ENCODE results near the gene RUVBL2. TPM values are rescaled to one million over a fixed set of nuclear protein-coding genes. Genes with fewer than 3 reads are reported as not detected.

The RUVBL2 gene
- total RNA-seq, 1 donor from 2014 or later: 175 TPM

- intact Hi-C loops (cut with micrococcal nuclease): loop anchor here (10.0 kb wide), 1 partner anchor 443 kb away; the partner anchor contains the start of gene LMTK3
- peaks cover 36% of the 10 kb centered on the region for H3K36me3 Mint-ChIP-seq (ENCODE audit: low read depth)
- H3K9me3 Mint-ChIP-seq: no peaks in the 10 kb centered on the region
- H3K27ac Mint-ChIP-seq: no peak overlapping the region
- no peak for DNase-seq (ENCODE audit: low spot score)
- peak overlapping the region; percentile 42 for H3K4me3 Mint-ChIP-seq
- H3K27me3 Mint-ChIP-seq (ENCODE audit: insufficient read depth): no peaks in the 10 kb centered on the region
- H3K4me1 Mint-ChIP-seq (ENCODE audit: low read depth): peaks cover 44% of the 10 kb centered on the region
Observed at GRCh38 chr19:48958006-48958405, 35.7 kb upstream of the RUVBL2 start.

GRCh38 chr19:48959341-48960239, 34.1 kb upstream of the RUVBL2 start:
- H3K36me3 Mint-ChIP-seq (ENCODE audit: low read depth): peaks cover 33% of the 10 kb centered on the region
- H3K4me3 Mint-ChIP-seq: no peak overlapping the region
- intact Hi-C loops (cut with micrococcal nuclease): loop anchor here (10.0 kb wide), 2 partner anchors 235 to 445 kb away; partner anchors contain the start of gene LMTK3
- H3K27ac Mint-ChIP-seq: peak overlapping the region; percentile 48
- H3K27me3 Mint-ChIP-seq (ENCODE audit: insufficient read depth): no peaks in the 10 kb centered on the region
- H3K9me3 Mint-ChIP-seq: no peaks in the 10 kb centered on the region
- peaks cover 55% of the 10 kb centered on the region for H3K4me1 Mint-ChIP-seq (ENCODE audit: low read depth)
- no peak for DNase-seq (ENCODE audit: low spot score)

GRCh38 chr19:48961051-48961649, 32.5 kb upstream of the RUVBL2 start:
- Mint-ChIP-seq H3K4me1 (ENCODE audit: low read depth) (peaks cover 58% of the 10 kb centered on the region), H3K27ac (peak overlapping the region; percentile 73), H3K9me3 (no peaks in the 10 kb centered on the region), H3K36me3 (ENCODE audit: low read depth) (peaks cover 28% of the 10 kb centered on the region), H3K4me3 (peak overlapping the region; percentile 11), H3K27me3 (ENCODE audit: insufficient read depth) (no peaks in the 10 kb centered on the region)
- intact Hi-C loops (cut with micrococcal nuclease): loop anchor here (10.0 kb wide), 1 partner anchor 236 kb away; no protein-coding TSS in a partner anchor
- DNase-seq (ENCODE audit: low spot score): no peak

- peak overlapping the region; percentile 95 for H3K27ac Mint-ChIP-seq
- H3K36me3 Mint-ChIP-seq (ENCODE audit: low read depth): peaks cover 30% of the 10 kb centered on the region
- intact Hi-C loops (cut with micrococcal nuclease): loop anchor here (10.0 kb wide), 1 partner anchor 237 kb away; no protein-coding TSS in a partner anchor
Observed at GRCh38 chr19:48961673-48962028, 32.0 kb upstream of the RUVBL2 start.

GRCh38 chr19:48962029-48962848, 31.4 kb upstream of the RUVBL2 start:
- Mint-ChIP-seq H3K4me3 (peak overlapping the region; percentile 60), H3K27ac (peak overlapping the region; percentile 95), H3K9me3 (no peaks in the 10 kb centered on the region), H3K4me1 (ENCODE audit: low read depth) (peaks cover 59% of the 10 kb centered on the region), H3K27me3 (ENCODE audit: insufficient read depth) (no peaks in the 10 kb centered on the region), H3K36me3 (ENCODE audit: low read depth) (peaks cover 26% of the 10 kb centered on the region)
- intact Hi-C loops (cut with micrococcal nuclease): loop anchor here (10.0 kb wide), 1 partner anchor 237 kb away; no protein-coding TSS in a partner anchor
- no peak for DNase-seq (ENCODE audit: low spot score)

More at GRCh38 chr19:48961673-48962028, 32.0 kb upstream of the RUVBL2 start:
- Mint-ChIP-seq H3K27me3 (ENCODE audit: insufficient read depth) (no peaks in the 10 kb centered on the region), H3K9me3 (no peaks in the 10 kb centered on the region), H3K4me3 (peak overlapping the region; percentile 60), H3K4me1 (ENCODE audit: low read depth) (peaks cover 58% of the 10 kb centered on the region)
- no peak for DNase-seq (ENCODE audit: low spot score)

- intact Hi-C loops (cut with micrococcal nuclease): loop anchor here (10.0 kb wide), 1 partner anchor 238 kb away; no protein-coding TSS in a partner anchor
- Mint-ChIP-seq H3K9me3 (no peaks in the 10 kb centered on the region), H3K27ac (peak overlapping the region; percentile 95), H3K27me3 (ENCODE audit: insufficient read depth) (no peaks in the 10 kb centered on the region), H3K4me1 (ENCODE audit: low read depth) (peaks cover 61% of the 10 kb centered on the region), H3K36me3 (ENCODE audit: low read depth) (peaks cover 21% of the 10 kb centered on the region), H3K4me3 (peak overlapping the region; percentile 47)
- DNase-seq (ENCODE audit: low spot score): no peak
Observed at GRCh38 chr19:48962849-48963165, 30.9 kb upstream of the RUVBL2 start.

GRCh38 chr19:48963371-48964204, 30.1 kb upstream of the RUVBL2 start:
- peak; percentile 63 for DNase-seq (ENCODE audit: low spot score)
- H3K9me3 Mint-ChIP-seq: no peaks in the 10 kb centered on the region
- intact Hi-C loops (cut with micrococcal nuclease): loop anchor here (2.0 to 10.0 kb wide), 2 partner anchors 105 to 239 kb away; no protein-coding TSS in a partner anchor
- H3K27me3 Mint-ChIP-seq (ENCODE audit: insufficient read depth): no peaks in the 10 kb centered on the region
- H3K4me1 Mint-ChIP-seq (ENCODE audit: low read depth): peaks cover 58% of the 10 kb centered on the region
- H3K27ac Mint-ChIP-seq: peak overlapping the region; percentile 95
- H3K4me3 Mint-ChIP-seq: peak overlapping the region; percentile 95
- H3K36me3 Mint-ChIP-seq (ENCODE audit: low read depth): peaks cover 23% of the 10 kb centered on the region

GRCh38 chr19:48964205-48965039, 29.3 kb upstream of the RUVBL2 start:
- intact Hi-C loops (cut with micrococcal nuclease): loop anchor here (1.0 to 10.0 kb wide), 9 partner anchors 10 to 495 kb away; partner anchors contain the start of genes BAX, CA11, CYTH2 and DHDH
- H3K4me1 Mint-ChIP-seq (ENCODE audit: low read depth): peaks cover 58% of the 10 kb centered on the region

GRCh38 chr19:48965040-48965805, 28.5 kb upstream of the RUVBL2 start, which contains the start of gene FTL:
FTL (plus strand) TSS chr19:48965309; CDS start chr19:48965508, 199 bp downstream.
- Mint-ChIP-seq H3K27ac (peak within 1 kb of the TSS; percentile 96), H3K27me3 (ENCODE audit: insufficient read depth) (no peaks in the 10 kb centered on the region), H3K4me1 (ENCODE audit: low read depth) (peaks cover 58% of the 10 kb centered on the region), H3K9me3 (no peaks in the 10 kb centered on the region), H3K36me3 (ENCODE audit: low read depth) (peaks cover 25% of the 10 kb centered on the region), H3K4me3 (peak within 1 kb of the TSS; percentile 95)
- peak; percentile 91 for DNase-seq (ENCODE audit: low spot score)
- intact Hi-C loops (cut with micrococcal nuclease): loop anchor here (1.0 to 10.0 kb wide), 9 partner anchors 11 to 496 kb away; partner anchors contain the start of genes BAX, CA11, CYTH2 and DHDH

More at GRCh38 chr19:48964205-48965039, 29.3 kb upstream of the RUVBL2 start:
- DNase-seq (ENCODE audit: low spot score): no peak
- Mint-ChIP-seq H3K4me3 (peak overlapping the region; percentile 95), H3K27ac (peak overlapping the region; percentile 95), H3K27me3 (ENCODE audit: insufficient read depth) (no peaks in the 10 kb centered on the region), H3K36me3 (ENCODE audit: low read depth) (peaks cover 22% of the 10 kb centered on the region), H3K9me3 (no peaks in the 10 kb centered on the region)

- Mint-ChIP-seq H3K27me3 (ENCODE audit: insufficient read depth) (no peaks in the 10 kb centered on the region), H3K36me3 (ENCODE audit: low read depth) (peaks cover 26% of the 10 kb centered on the region), H3K4me3 (peak overlapping the region; percentile 95), H3K9me3 (no peaks in the 10 kb centered on the region), H3K27ac (peak overlapping the region; percentile 96), H3K4me1 (ENCODE audit: low read depth) (peaks cover 59% of the 10 kb centered on the region)
- intact Hi-C loops (cut with micrococcal nuclease): loop anchor here (1.0 to 10.0 kb wide), 9 partner anchors 12 to 497 kb away; partner anchors contain the start of genes BAX, CA11, CYTH2 and DHDH
- peak; percentile 84 for DNase-seq (ENCODE audit: low spot score)
Observed at GRCh38 chr19:48965806-48966540, 27.7 kb upstream of the RUVBL2 start.

Data from activated T-helper 1 cell treated with anti-CD3 and anti-CD28 coated beads, Interleukin-12 subunit alpha, Interleukin-12 subunit beta, Interleukin-2, Interleukin-4 antibody, amounts not matched to agents 30 ng/mL and 10 ng/mL and 1 ng/mL, durations not matched to agents 14 hours and 24 hours and 36 hours (primary cell).